EH (cell line): Measurements from ENCODE around the gene ZNF512B.

Source experiments
- DNase-seq: peaks from one replicate; pipeline ENCODE4 v3.0.0-alpha.2; 2015; ENCODE audit warnings: low read depth

Gene ZNF512B

GRCh38 chr20:63947638-63948456 is 21.9 kb downstream of the ZNF512B start:
- DNase-seq, result no peak

DNA sequence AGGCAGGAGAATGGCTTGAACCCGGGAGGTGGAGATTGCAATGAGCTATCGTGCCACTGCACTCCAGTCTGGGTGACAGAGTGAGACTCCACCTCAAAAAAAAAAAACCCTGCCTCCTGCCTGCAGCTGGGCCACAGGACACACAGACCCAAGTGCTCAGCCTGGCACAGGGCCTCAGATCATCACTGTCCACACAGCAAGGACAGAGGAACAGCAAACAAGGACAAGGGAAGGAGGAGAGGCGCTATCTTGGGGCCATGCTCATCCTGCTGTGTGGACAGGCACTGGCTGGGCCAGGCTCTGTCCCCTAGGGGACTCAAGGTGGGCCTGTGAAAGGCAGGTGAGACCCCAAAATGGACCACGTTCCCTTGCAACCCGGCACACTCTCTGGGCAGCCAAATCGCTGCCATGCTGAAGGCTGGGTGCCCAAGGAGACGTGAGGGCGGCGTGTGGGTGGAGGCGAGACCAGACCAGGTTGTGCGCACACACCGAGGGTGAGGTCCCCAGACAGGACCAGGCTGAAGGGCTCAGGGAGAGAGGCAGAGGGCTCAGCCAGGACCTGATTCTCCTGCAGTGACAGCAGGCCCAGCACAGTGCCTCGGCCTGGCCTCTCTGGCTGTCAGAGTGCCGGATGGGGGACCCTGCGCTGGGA is 22.6 kb downstream of the ZNF512B start:
- no peak for DNase-seq

DNA sequence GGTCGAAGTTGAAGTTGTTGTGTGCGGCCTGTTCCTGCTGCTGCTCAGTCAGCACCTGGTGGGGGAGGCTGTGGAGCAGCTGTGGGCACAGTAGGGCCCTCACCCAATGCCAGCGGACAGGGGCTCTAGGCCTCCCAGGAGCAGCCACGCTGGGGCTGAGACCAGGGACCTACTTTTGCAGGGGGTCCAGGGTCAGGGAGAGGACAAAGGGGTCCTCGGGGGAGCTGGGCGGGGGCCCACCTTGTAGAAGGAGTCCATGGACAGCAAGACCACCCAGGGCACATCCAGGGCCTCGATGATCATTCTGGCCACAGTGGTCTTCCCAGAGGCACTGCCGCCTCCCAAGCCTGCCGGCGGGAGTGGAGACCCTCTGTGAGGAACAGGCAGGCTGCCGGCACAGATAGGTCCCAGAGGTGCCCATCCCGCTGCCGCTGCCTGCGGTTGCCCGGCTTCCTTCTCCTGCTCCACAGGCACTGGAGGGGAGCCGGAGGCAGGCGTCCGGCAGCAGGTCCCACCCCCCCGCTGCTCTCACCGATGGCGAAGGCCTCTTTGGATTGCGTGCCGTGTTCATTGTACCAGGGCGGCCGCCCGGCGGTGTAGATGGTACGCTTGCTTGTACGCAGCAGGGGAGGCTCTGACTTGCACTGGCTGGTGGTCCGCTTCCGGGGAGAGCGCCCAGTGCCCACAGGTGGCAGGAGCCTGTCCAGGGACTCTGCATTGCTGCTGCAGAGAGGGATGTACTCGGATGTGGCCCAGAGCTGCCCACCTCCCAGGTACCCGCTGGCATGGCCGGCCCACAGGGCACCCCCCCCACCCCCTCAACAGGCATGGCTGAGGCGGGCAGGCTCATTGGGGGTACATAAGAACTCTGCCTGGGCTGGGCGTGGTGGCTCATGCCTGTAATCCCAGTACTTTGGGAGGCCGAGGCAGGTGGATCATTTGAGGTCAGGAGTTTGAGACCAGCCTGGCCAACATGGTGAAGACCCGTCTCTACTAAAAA is 23.5 kb downstream of the ZNF512B start:
- DNase-seq, result no peak

DNA sequence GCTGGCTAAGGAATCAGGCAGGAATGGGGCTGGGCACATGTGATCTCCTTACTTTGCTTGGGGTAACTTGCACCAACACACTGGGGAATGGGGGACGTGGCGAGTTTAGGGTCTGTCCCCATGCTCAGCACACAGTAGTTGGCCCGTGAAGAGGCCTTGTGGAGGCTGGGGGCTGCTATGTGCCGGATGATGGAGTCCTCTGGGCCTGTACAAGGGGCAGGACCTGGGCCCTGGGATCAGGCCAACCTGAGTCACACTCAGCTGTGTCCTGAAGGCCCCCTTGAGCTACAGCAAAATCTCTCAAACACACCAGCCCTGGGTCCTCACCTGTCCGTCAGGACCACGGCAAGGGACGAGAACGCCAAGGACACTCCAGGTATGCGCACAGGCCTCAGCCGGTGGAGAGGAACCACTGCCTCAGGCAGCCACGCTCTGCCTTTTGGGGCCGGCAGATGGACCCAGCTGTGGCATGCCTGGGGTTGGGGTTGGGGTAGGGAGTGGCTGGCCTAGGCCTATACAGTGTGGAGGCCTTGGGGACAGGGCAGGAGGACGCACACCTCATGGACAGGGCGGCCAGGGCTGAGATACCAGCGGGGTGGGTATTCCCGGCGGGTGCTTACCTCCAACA is 24.6 kb downstream of the ZNF512B start:
- DNase-seq, result no peak

- DNase-seq, result no peak
These were observed 25.4 kb downstream of the ZNF512B start for GRCh38 chr20:63944078-63944941.

DNA sequence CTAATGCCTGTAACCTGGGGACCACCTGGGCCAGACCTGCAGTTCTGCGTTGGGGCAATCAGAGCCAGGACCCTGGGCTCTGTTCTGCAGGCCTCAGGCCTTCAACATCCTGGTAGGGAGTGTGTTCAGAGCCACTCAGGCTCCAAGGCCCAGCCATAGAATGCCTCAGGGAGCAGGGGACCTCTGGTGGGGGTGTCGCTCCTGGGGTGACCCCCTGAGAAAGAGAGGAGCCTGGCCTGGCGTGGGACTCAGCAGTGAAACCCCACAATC is 26.0 kb downstream of the ZNF512B start:
- no peak for DNase-seq

DNA sequence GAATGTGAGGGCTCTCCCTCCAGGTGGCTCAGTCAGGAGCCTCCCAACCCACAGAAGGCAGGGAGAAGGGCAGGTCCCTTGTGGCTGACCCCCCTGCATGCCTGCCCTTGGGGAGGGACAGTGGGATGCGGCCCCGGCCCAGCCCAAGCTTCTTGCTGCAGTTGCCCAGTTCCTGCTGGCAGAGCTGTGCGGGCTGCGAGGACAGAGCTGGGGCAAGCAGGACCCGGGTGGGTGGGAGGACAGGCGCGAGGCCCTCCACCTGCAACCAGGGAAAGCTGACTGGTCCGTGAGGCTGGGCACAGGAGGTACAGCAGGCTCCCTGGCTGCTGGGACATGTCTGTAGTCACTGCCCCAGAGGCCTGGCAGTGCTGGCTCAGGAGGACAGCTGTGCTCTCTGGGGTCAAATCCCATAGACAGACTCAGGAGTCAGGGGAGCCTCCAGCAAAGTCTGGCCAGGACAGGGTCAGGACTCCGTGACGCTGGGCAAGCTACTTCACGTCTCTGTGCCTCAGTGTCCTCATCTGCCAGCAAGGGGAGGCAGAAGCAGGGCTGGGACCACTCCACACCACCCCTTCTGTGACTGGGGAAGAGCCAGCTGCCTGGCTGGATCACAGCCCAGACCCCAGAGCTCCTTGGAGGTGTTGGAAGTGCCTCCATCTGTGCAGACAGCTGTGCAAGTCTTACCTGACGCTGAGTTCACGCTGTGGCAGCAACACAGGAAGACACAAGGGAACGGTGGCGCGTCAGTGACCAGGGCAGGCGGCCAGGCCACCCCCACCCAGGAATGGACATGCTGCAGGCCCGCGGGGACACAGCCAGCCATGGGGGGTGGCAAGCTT is 26.5 kb downstream of the ZNF512B start:
- no peak for DNase-seq

DNA sequence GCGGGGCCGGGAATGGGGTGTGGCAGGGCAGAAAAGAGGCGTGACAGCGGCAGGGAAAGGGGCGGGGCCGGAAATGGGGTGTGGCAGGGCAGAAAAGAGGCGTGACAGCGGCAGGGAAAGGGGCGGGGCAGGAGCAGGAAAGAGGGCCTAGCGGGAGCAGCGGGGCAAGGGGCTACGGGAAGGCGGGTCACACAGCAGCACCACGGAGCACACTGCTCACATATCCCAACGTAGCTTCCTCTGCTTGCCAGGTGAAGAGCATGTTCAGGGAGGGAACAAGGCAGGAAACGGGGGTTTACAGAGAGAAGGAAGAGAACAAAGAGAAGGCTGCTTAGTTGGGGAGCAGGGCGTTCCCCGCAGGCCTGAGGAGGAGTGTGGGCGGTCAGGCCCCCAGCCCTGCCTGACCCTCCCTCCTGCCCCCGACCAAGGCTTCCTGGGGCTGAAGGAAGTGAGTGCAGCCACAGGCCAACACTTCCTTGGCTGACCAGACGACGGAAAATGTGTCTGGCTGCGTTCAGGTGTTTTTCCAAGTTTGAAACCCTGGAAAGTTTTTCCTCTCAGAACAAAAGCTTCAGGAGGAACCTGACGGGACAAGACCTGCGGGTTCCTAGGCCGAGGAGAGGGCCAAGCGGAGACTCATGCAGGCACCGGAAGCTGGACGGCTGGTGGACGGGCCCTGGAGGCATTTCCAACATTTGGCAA is 27.3 kb downstream of the ZNF512B start:
- DNase-seq, result peak; percentile 30

GRCh38 chr20:63941282-63942081 is 28.2 kb downstream of the ZNF512B start:
- peak; percentile 15 for DNase-seq

DNA sequence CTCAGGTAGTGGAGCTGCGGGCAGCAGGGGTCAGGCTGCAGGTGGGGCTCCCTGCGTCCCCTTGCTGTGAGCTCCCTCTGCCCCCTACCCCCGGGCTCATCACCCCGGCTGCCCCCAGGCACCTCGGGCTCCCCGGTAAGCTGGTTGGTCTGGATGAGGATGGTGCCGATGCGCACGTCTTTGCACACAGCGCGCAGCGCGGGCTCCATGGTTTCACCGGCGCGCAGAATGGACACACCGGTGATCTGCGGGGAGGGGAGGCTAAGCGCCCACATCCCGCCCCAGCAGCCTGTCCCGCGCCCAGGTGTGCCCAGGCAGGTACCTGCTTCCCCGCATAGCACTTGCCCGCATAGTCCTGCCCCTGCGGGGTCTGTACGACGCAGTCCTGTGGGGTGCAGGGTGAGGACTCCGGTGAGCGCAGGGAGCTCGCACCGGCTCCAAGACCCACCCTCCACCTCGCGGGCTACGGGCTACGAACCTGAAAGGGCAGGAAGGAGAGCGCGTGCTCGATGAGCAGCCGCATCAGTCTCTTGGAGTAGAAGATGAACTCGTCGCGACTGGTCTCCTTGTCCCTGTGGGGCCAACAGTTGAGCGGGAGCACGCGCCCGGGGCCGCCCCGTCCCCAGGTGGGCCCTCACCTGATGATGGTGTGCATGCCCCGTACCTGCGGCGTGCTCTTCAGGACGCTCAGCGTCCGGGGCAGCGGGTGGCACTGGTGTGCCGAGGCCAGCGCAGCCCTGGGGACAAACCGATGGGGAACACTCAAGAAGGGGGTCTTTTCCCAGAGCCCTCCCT is 29.1 kb downstream of the ZNF512B start:
- DNase-seq, result no peak

- no peak for DNase-seq
These were observed 29.7 kb downstream of the ZNF512B start for GRCh38 chr20:63940071-63940471.

- DNase-seq, result no peak
These were observed 30.4 kb downstream of the ZNF512B start for GRCh38 chr20:63939061-63939935.

- DNase-seq, result no peak
These were observed 32.1 kb downstream of the ZNF512B start for GRCh38 chr20:63937596-63937995.

DNA sequence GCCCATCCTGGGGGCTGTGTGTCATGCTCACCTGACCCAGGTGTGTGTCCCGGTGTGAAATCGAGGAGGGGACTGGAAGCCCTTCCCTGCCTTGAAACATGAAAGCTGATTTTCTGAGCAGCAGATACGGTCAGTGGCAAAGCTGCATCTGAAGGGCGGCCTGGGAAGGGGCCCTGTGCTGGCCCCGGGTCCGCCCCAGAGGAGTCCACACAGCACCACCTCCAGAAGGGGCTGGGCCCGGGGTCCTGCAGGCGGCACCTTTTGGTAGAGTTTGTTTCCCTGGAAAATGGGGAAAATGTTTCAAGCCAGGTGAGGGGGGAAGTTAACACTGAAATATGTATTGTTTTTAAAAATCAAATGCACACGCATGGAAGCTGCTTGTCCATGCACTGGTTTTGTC is 34.3 kb downstream of the ZNF512B start:
- DNase-seq, result no peak

GRCh38 chr20:63934271-63935068 is 35.3 kb downstream of the ZNF512B start:
- no peak for DNase-seq

DNA sequence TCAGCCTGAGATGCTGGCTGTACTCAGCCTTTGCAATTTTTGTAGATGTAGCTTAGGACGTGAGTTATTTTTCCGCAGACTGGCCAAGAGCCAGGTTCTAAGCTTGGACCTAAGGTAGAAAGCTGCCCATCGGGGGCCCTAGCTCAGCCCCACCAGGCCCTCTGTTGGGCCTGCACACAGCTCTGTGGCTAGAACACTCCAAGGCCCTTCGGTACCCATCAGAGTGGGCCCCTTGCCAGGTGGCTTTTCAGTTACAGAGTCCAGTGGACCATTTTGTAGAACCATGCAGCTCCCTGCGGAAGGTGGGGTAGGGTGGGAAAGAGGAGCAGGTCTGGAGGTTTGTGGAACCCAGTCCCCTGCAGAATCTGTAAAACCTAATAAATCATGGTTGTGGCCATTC is 36.1 kb downstream of the ZNF512B start:
- no peak for DNase-seq
